WERI-Rb-1 (cell line): Measurements from ENCODE around the gene NAA10.
A peak's percentile ranks its signal among the peaks of the same experiment; 100 is the strongest.

Experiments
- DNase-seq: peaks from one replicate; pipeline ENCODE4 v3.0.0-alpha.2; 2020
- H3K27ac ChIP-seq: fragments of 250-450 bp; sonication (Bioruptor Pico); 2 replicates; pipeline ENCODE4 v1.5.1; 2020; ENCODE audit warnings: mild to moderate bottlenecking, moderate library complexity
- H3K27me3 ChIP-seq: fragments of 250-450 bp; sonication (Bioruptor Pico); 2 replicates; pipeline ENCODE4 v1.5.1; 2021; ENCODE audit warnings: mild to moderate bottlenecking, low read depth, moderate library complexity; ENCODE audit not compliant: insufficient read depth, severe bottlenecking
- H3K36me3 ChIP-seq: fragments of 250-450 bp; sonication (Bioruptor Pico); 2 replicates; pipeline ENCODE4 v1.5.1; 2020; ENCODE audit warnings: mild to moderate bottlenecking, moderate library complexity
- H3K4me3 ChIP-seq: 2 replicates; pipeline ENCODE4 v1.5.1; 2011; ENCODE audit warnings: low read depth, mild to moderate bottlenecking, control low read depth, low read length
- H3K9me3 ChIP-seq: fragments of 250-450 bp; sonication (Bioruptor Pico); 2 replicates; pipeline ENCODE4 v1.5.1; 2021; ENCODE audit warnings: mild to moderate bottlenecking, moderate library complexity; ENCODE audit not compliant: severe bottlenecking
- CTCF ChIP-seq: IDR thresholded peaks from 2 replicates; pipeline ENCODE4 v1.5.1; 2011; ENCODE audit warnings: low read depth, mild to moderate bottlenecking, control low read depth, inconsistent platforms, low read length

NAA10 gene

GRCh38 chrX:153941336-153942252 lies 6.8 kb upstream of the NAA10 start:
- peaks cover 23% of the 10 kb centered on the region for H3K27me3 ChIP-seq
- peaks cover 7% of the 10 kb centered on the region for H3K36me3 ChIP-seq
- H3K4me3 ChIP-seq, result no peak overlapping the region
- H3K9me3 ChIP-seq, result no peaks in the 10 kb centered on the region
- DNase-seq, result no peak
- H3K27ac ChIP-seq, result peak overlapping the region; percentile 40; the same call in 1 of the 2 replicates
- no peak for TF ChIP-seq CTCF

GRCh38 chrX:153939573-153939972 lies 4.7 kb upstream of the NAA10 start:
- no peak for TF ChIP-seq CTCF
- H3K9me3 ChIP-seq, result peaks cover 3% of the 10 kb centered on the region

GRCh38 chrX:153938226-153938786 lies 3.5 kb upstream of the NAA10 start:
- Histone ChIP-seq H3K36me3 (peaks cover 2% of the 10 kb centered on the region), H3K27ac (no peak overlapping the region), H3K27me3 (peaks cover 18% of the 10 kb centered on the region), H3K9me3 (peaks cover 3% of the 10 kb centered on the region), H3K4me3 (no peak overlapping the region)
- peak; percentile 18 for DNase-seq
- TF ChIP-seq CTCF, result 0 out of 2 replicates have a peak, but pooled peaks have one; percentile 14

More at GRCh38 chrX:153939573-153939972, 4.7 kb upstream of the NAA10 start:
- DNase-seq, result peak; percentile 13
- H3K4me3 ChIP-seq, result no peak overlapping the region
- H3K27ac ChIP-seq, result 0 out of 2 replicates have a peak overlapping the region, but pooled peaks have one; percentile 6
- H3K27me3 ChIP-seq, result peaks cover 20% of the 10 kb centered on the region
- no peaks in the 10 kb centered on the region; the same call in 1 of the 2 replicates for H3K36me3 ChIP-seq

GRCh38 chrX:153937056-153937455 lies 2.2 kb upstream of the NAA10 start:
- peaks cover 3% of the 10 kb centered on the region for H3K9me3 ChIP-seq
- no peak overlapping the region for H3K27ac ChIP-seq
- H3K4me3 ChIP-seq, result no peak overlapping the region
- H3K27me3 ChIP-seq, result peaks cover 18% of the 10 kb centered on the region
- H3K36me3 ChIP-seq, result peaks cover 14% of the 10 kb centered on the region
- no peak for DNase-seq
- no peak for TF ChIP-seq CTCF

GRCh38 chrX:153935326-153935851 lies 552 bp upstream of the NAA10 start:
- peaks cover 31% of the 10 kb centered on the region for H3K36me3 ChIP-seq
- H3K9me3 ChIP-seq, result peaks cover 3% of the 10 kb centered on the region
- no peak overlapping the region for H3K27ac ChIP-seq
- no peak for TF ChIP-seq CTCF
- peaks cover 18% of the 10 kb centered on the region for H3K27me3 ChIP-seq
- DNase-seq, result no peak
- H3K4me3 ChIP-seq, result peak overlapping the region; percentile 15; the same call in 1 of the 2 replicates
